ENCODE measurements around the gene CDX1.

- TF ChIP-seq CTCF (IDR thresholded peaks at IDR 0.05; ENCODE audit: control extremely low read depth in 1 of 3, insufficient read depth in 1 of 3, low read depth in 1 of 3, low read length in 3 of 3), result no peak
- TF ChIP-seq POLR2AphosphoS5 (IDR thresholded peaks at IDR 0.05; ENCODE audit: low read depth, low read length), result no peak
Observed at GRCh38 chr5:150167512-150167850, 903 bp downstream of the CDX1 start.

Measured in H1 (cell line).